Stimulated activated naive CD8-positive, alpha-beta T cell treated with anti-CD3 and anti-CD28 coated beads, Interleukin-15, Interleukin-2, amounts not matched to agents 100 U/mL and 50 U/mL, for 24 hours (primary cell): ENCODE measurements around the gene NPM3.

Source experiments
- ATAC-seq: fragments of 150-1000 bp; cut with Tn5 transposase; one replicate; pipeline ENCODE4 v1.10.0; 2021
- DNase-seq: peaks from one replicate; pipeline ENCODE4 v3.0.0; 2021

Gene NPM3

GRCh38 chr10:101758858-101759257 lies 24.4 kb downstream of the NPM3 start:
- no peak for ATAC-seq
- no peak for DNase-seq

GRCh38 chr10:101752241-101752640 lies 31.0 kb downstream of the NPM3 start:
- ATAC-seq (no peak), DNase-seq (no peak)

GRCh38 chr10:101749047-101750016 lies 33.9 kb downstream of the NPM3 start:
- DNase-seq (no peak), ATAC-seq (no peak)

GRCh38 chr10:101748496-101748895 lies 34.8 kb downstream of the NPM3 start:
- DNase-seq, result no peak
- no peak for ATAC-seq

- ATAC-seq (no peak), DNase-seq (no peak)
Observed at GRCh38 chr10:101745074-101745696, 38.1 kb downstream of the NPM3 start.

- no peak for DNase-seq
- ATAC-seq, result no peak
Observed at GRCh38 chr10:101744267-101744666, 39.0 kb downstream of the NPM3 start.

GRCh38 chr10:101741938-101742337 lies 41.3 kb downstream of the NPM3 start:
- DNase-seq, result no peak
- no peak for ATAC-seq

- no peak for DNase-seq
- ATAC-seq, result no peak
Observed at GRCh38 chr10:101736666-101737065, 46.6 kb downstream of the NPM3 start.

- no peak for DNase-seq
- ATAC-seq, result no peak
Observed at GRCh38 chr10:101732096-101732495, 51.1 kb downstream of the NPM3 start.
